HepG2 (cell line): ENCODE results near the gene EPHA10. TPM values are rescaled to one million over a fixed set of nuclear protein-coding genes. Genes with fewer than 3 reads are reported as not detected.

ENCODE experiments used
- ARID5B ChIP-seq: IDR thresholded peaks from 2 replicates; pipeline ENCODE4 v1.4.0; 2020; ENCODE audit warnings: mild to moderate bottlenecking, missing genetic modification reagents
- CENPX ChIP-seq: sonication (generic); formaldehyde crosslinking; IDR thresholded peaks from 2 replicates; pipeline ENCODE4 v1.9.0; 2021; ENCODE audit warnings: mild to moderate bottlenecking, missing genetic modification reagents, moderate library complexity
- CREBL2 ChIP-seq: sonication (generic); formaldehyde crosslinking; IDR thresholded peaks from 2 replicates; pipeline ENCODE4 v1.8.1; 2023; ENCODE audit warnings: missing genetic modification reagents, mild to moderate bottlenecking, borderline replicate concordance
- ELF3 ChIP-seq: IDR thresholded peaks from 2 replicates; pipeline ENCODE4 v1.6.1; 2016; ENCODE audit warnings: missing genetic modification reagents, missing compliant biosample characterization
- FOXO1 ChIP-seq: sonication (generic); formaldehyde crosslinking; IDR thresholded peaks from 2 replicates; pipeline ENCODE4 v1.4.0; 2020; ENCODE audit warnings: missing genetic modification reagents
- KDM3A ChIP-seq: IDR thresholded peaks from 2 replicates; pipeline ENCODE4 v1.6.1; 2018; ENCODE audit warnings: low read depth, missing compliant biosample characterization
- MTA1 ChIP-seq: sonication (generic); formaldehyde crosslinking; IDR thresholded peaks from 2 replicates; pipeline ENCODE4 v1.4.0; 2020; ENCODE audit warnings: missing genetic modification reagents, mild to moderate bottlenecking, borderline replicate concordance
- MZF1 ChIP-seq: sonication (generic); formaldehyde crosslinking; IDR thresholded peaks from 2 replicates; pipeline ENCODE4 v1.8.1; 2023; ENCODE audit warnings: mild to moderate bottlenecking, missing genetic modification reagents, borderline replicate concordance
- RELA ChIP-seq: sonication (generic); formaldehyde crosslinking; IDR thresholded peaks from 2 replicates; pipeline ENCODE4 v1.4.0; 2020; ENCODE audit warnings: missing genetic modification reagents
- SOX5 ChIP-seq: IDR thresholded peaks from 2 replicates; pipeline ENCODE4 v1.6.1; 2016; ENCODE audit warnings: borderline replicate concordance
- ZNF232 ChIP-seq: sonication (generic); formaldehyde crosslinking; IDR thresholded peaks from 2 replicates; pipeline ENCODE4 v1.4.0; 2020; ENCODE audit warnings: missing genetic modification reagents, borderline replicate concordance
- ZNF331 ChIP-seq: sonication (generic); formaldehyde crosslinking; IDR thresholded peaks from 2 replicates; pipeline ENCODE4 v1.4.0; 2020; ENCODE audit warnings: missing genetic modification reagents
- ZNF580 ChIP-seq: IDR thresholded peaks from 2 replicates; pipeline ENCODE4 v1.6.1; 2016; ENCODE audit warnings: low read depth, borderline replicate concordance
- ZNF687 ChIP-seq: sonication (generic); formaldehyde crosslinking; IDR thresholded peaks from 2 replicates; pipeline ENCODE4 v1.5.1; 2020; ENCODE audit warnings: mild to moderate bottlenecking, missing genetic modification reagents, moderate library complexity
- ZNF800 ChIP-seq: sonication (generic); formaldehyde crosslinking; IDR thresholded peaks from 2 replicates; pipeline ENCODE4 v1.4.0; 2020; ENCODE audit warnings: missing genetic modification reagents
- ZNF878 ChIP-seq: sonication (generic); formaldehyde crosslinking; IDR thresholded peaks from 2 replicates; pipeline ENCODE4 v1.8.1; 2023; ENCODE audit warnings: mild to moderate bottlenecking, missing genetic modification reagents, moderate library complexity
- ZSCAN5A ChIP-seq: sonication (generic); formaldehyde crosslinking; IDR thresholded peaks from 2 replicates; pipeline ENCODE4 v1.8.0; 2022; ENCODE audit warnings: mild to moderate bottlenecking, missing genetic modification reagents, borderline replicate concordance
- polyA plus RNA-seq, 8 experiments: library from polyadenylated mRNA; depleted of rRNA in 3 of 8; stranded (reverse) in 7 of 8; unstranded in 1 of 8; fragments of >200 nt; fragmentation: Illumina TruSeq in 4 of 8; extraction: Trizol in 4 of 8; gene quantifications; 2 replicates each; pipeline versions ENCODE4 v1.2.1 to v1.2.3, GENCODE V29; 2011 to 2016; ENCODE audit warnings: low read depth in 4 of 8, missing spikeins in 1 of 8, mixed read lengths in 1 of 8; ENCODE audit not compliant: insufficient read depth in 1 of 8
- total RNA-seq, 5 experiments: library from RNA; depleted of rRNA; stranded (reverse); fragments of >200 nt; fragmentation: Illumina TruSeq; extraction: Trizol; gene quantifications; 2 replicates each; pipeline ENCODE4 v1.2.3, GENCODE V29; 2016; ENCODE audit warnings: low read depth in 1 of 5

Gene EPHA10
- total and polyA plus RNA-seq, 2 of the 13 experiments (the other 11 are each of a cell fraction or from before 2014, with no cell fraction given), result 0.11 to 0.58 TPM

GRCh38 chr1:37723390-37724078, 41.4 kb downstream of the EPHA10 start (continued):
- peak; percentile 71 for TF ChIP-seq ZNF687 (CRISPR knock-in tag)
- TF ChIP-seq RELA, result no peak
- TF ChIP-seq KDM3A (CRISPR knock-in tag), result no peak
- peak; percentile 43; the same call in 1 of the 2 replicates for TF ChIP-seq ELF3 (CRISPR knock-in tag)
- peak; percentile 44; the same call in 1 of the 2 replicates for TF ChIP-seq ZNF331 (CRISPR knock-in tag)
- TF ChIP-seq ZNF800 (CRISPR knock-in tag), result 0 out of 2 replicates have a peak, but pooled peaks have one; percentile 32
- TF ChIP-seq ZSCAN5A (CRISPR knock-in tag), result no peak
- peak; percentile 74; the same call in 1 of the 2 replicates for TF ChIP-seq SOX5 (CRISPR knock-in tag)
- no peak for TF ChIP-seq MZF1 (CRISPR knock-in tag)
- TF ChIP-seq ZNF878 (CRISPR knock-in tag), result peak; percentile 65; the same call in 1 of the 2 replicates
- TF ChIP-seq CENPX, result no peak
- peak; percentile 63 for TF ChIP-seq FOXO1 (CRISPR knock-in tag)
- peak; percentile 74 for TF ChIP-seq ARID5B (CRISPR knock-in tag)
- peak; percentile 38; the same call in 1 of the 2 replicates for TF ChIP-seq ZNF580 (CRISPR knock-in tag)
- no peak for TF ChIP-seq CREBL2 (CRISPR knock-in tag)
- 0 out of 2 replicates have a peak, but pooled peaks have one; percentile 38 for TF ChIP-seq ZNF232 (CRISPR knock-in tag)
- peak; percentile 77; the same call in 1 of the 2 replicates for TF ChIP-seq MTA1 (CRISPR knock-in tag)
